Peyer's patch (tissue), 4 donors: ENCODE results near the gene TEX13A. TPM values are rescaled to one million over a fixed set of nuclear protein-coding genes. Genes with fewer than 3 reads are reported as not detected.
"Not testable (repeated sequence)": the region's sequence is repeated elsewhere in the genome, so short reads cannot be mapped to it uniquely, and the experiment has no call there.

Experiments used
- DNase-seq, 3 donors: peaks; one replicate each; pipeline ENCODE4 v3.0.0-alpha.2; 2017 to 2019
- H3K27ac ChIP-seq, 4 donors: fragments of 200-600 bp; sonication (generic); one replicate each; pipeline ENCODE4 v1.5.1; 2016 to 2019
- H3K27me3 ChIP-seq, 2 donors: fragments of 200-600 bp; sonication (generic); one replicate each; pipeline ENCODE4 v1.5.1; 2019
- H3K36me3 ChIP-seq, 3 donors: fragments of 200-600 bp; sonication (generic); one replicate each; pipeline ENCODE4 v1.5.1; 2016 to 2019
- H3K4me1 ChIP-seq, 4 donors: fragments of 200-600 bp; sonication (generic); one replicate each; pipeline ENCODE4 v1.5.1; 2016 to 2019
- H3K4me3 ChIP-seq, 4 donors: fragments of 200-600 bp; sonication (generic); 1 replicate in 3 of 4; 2 replicates in 1 of 4; pipeline ENCODE4 v1.5.1; 2016 to 2019; ENCODE audit warnings: mild to moderate bottlenecking in 1 of 4
- H3K9me3 ChIP-seq, 4 donors: fragments of 200-600 bp; sonication (generic); one replicate each; pipeline ENCODE4 v1.5.1; 2016 to 2019; ENCODE audit warnings: mild to moderate bottlenecking in 1 of 4
- POLR2A ChIP-seq, 2 donors: fragments of 450-650 bp; IDR thresholded peaks; one replicate each; pipeline ENCODE4 v1.5.1; 2017; ENCODE audit warnings: antibody characterized with exemption in 2 of 2, mild to moderate bottlenecking in 2 of 2, moderate library complexity in 2 of 2
- total RNA-seq, 4 donors: library from RNA; depleted of rRNA; stranded (reverse); fragments of >200 nt; gene quantifications; one replicate each; pipeline ENCODE4 v1.1.0, GENCODE V29; 2016
- TF ChIP-seq, protein P1 (sequence below), 6 experiments: fragments of 450-650 bp in 4 of 6; fragments of 200-600 bp in 2 of 6; sonication (generic) in 1 of 6; IDR thresholded peaks; one replicate each; pipeline ENCODE4 v1.5.1; 2017 to 2019; ENCODE audit warnings: antibody characterized with exemption in 6 of 6, mild to moderate bottlenecking in 3 of 6, moderate library complexity in 1 of 6

Gene TEX13A
- total RNA-seq, 4 donors from 2014 or later: not detected

DNA sequence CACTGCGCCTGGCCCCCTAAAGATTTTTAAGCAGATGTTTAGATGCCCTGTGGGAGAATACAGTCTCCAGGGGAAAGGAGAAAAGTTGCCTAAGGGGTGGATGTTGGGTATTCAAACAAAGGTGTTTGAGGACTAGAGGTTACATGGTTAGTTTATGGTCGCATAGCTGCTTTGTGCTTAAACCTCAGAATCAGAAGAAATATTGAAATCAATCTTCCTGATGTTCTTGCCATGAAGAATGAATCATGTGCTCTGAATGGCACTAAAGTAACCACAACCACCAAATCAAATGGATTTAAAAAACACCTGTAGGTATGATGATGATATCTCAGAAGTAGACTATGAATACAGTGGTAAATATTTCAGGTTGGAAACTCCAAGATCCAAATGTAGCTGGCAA is 42.7 kb upstream of the TEX13A start:
- Histone ChIP-seq H3K9me3 (no peaks in the 10 kb centered on the region), H3K36me3 (no peaks in the 10 kb centered on the region), H3K27ac (no peak overlapping the region), H3K4me3 (no peak overlapping the region), H3K4me1 (no peaks in the 10 kb centered on the region), H3K27me3 (no peaks in the 10 kb centered on the region)
- TF ChIP-seq, protein P1, sequence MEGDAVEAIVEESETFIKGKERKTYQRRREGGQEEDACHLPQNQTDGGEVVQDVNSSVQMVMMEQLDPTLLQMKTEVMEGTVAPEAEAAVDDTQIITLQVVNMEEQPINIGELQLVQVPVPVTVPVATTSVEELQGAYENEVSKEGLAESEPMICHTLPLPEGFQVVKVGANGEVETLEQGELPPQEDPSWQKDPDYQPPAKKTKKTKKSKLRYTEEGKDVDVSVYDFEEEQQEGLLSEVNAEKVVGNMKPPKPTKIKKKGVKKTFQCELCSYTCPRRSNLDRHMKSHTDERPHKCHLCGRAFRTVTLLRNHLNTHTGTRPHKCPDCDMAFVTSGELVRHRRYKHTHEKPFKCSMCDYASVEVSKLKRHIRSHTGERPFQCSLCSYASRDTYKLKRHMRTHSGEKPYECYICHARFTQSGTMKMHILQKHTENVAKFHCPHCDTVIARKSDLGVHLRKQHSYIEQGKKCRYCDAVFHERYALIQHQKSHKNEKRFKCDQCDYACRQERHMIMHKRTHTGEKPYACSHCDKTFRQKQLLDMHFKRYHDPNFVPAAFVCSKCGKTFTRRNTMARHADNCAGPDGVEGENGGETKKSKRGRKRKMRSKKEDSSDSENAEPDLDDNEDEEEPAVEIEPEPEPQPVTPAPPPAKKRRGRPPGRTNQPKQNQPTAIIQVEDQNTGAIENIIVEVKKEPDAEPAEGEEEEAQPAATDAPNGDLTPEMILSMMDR (IDR thresholded peaks at IDR 0.05): no peak
- no peak for TF ChIP-seq POLR2A (IDR thresholded peaks at IDR 0.05)
- DNase-seq: no peak

DNA sequence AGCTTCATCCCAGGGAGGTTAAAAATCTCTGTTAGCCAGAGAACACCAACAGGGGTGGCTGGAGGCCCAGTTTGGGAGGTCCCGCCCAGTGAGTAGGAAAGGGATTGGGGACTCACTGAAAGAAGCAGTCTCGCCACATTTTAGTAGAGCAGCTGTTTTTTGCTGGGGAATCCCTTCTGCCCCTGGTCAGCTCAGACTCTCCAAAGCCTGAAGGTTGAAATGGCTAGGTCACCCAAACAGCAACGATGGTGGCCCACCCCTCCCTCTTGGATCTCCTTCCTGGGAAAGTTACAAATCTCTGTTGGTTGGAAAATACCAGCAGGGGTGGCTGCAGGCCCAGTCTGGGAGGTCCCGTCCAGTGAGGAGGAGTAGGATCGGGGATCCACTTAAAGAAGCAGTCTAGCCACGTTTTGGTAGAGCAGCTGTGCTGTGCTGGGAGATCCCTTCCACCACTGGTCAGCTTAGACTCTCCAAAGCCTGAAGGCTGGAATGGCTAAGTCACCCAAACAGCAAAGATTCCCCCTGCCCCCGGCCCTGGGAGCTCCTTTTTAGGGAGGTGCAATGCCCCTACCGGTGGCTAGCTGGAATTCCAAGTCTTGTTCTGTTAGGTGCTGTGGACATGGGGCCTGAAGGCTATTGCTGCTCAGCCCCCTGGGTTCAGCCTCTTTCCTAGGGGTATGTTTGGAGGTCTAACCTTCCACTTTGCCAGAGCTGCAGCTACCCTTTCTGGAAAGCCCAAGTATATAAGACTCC is 40.0 kb upstream of the TEX13A start:
- TF ChIP-seq POLR2A (IDR thresholded peaks at IDR 0.05): no peak
- TF ChIP-seq, protein P1 (IDR thresholded peaks at IDR 0.05): no peak
- no peaks in the 10 kb centered on the region for H3K27me3 ChIP-seq
- no peak overlapping the region for H3K4me3 ChIP-seq
- no peak for DNase-seq
- H3K36me3 ChIP-seq: no peaks in the 10 kb centered on the region
- H3K9me3 ChIP-seq: no peaks in the 10 kb centered on the region
- no peak overlapping the region for H3K27ac ChIP-seq
- H3K4me1 ChIP-seq: no peaks in the 10 kb centered on the region

DNA sequence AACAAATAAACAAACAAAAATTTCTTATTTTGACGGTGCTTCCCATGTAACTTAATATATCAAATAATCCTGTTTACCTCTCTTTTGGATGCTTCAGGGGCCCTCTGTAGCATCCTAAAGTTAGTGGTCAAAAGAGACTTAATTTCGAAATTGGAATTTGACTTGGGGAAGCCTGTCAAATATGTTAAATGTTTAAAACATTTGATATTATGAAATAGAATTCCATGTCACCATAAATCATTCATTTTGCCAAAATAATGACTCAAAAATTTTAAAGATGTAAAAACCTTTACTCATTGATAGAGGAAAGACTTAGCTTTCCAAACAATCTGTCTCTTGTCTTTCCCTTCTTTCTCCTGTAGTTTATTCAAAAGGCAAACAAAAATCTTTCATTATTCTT is 20.6 kb upstream of the TEX13A start:
- no peak overlapping the region for H3K4me3 ChIP-seq
- H3K4me1 ChIP-seq: no peaks in the 10 kb centered on the region
- TF ChIP-seq POLR2A (IDR thresholded peaks at IDR 0.05): no peak
- TF ChIP-seq, protein P1 (IDR thresholded peaks at IDR 0.05): no peak
- H3K27ac ChIP-seq: no peak overlapping the region
- no peaks in the 10 kb centered on the region for H3K27me3 ChIP-seq
- no peaks in the 10 kb centered on the region for H3K36me3 ChIP-seq
- no peaks in the 10 kb centered on the region for H3K9me3 ChIP-seq
- DNase-seq: no peak

DNA sequence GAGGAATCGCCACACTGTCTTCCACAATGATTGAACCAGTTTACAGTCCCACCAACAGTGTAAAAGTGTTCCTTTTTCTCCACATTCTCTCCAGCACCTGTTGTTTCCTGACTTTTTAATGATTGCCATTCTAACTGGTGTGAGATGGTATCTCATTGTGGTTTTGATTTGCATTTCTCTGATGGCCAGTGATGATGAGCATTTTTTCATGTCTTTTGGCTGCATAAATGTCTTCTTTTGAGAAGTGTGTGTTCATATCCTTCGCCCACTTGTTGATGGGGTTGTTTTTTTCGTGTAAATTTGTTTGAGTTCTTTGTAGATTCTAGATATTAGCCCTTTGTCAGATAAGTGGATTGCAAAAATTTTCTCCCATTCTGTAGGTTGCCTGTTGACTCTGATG is 16.9 kb upstream of the TEX13A start:
- H3K4me1 ChIP-seq, DNase-seq, H3K36me3 ChIP-seq, H3K9me3 ChIP-seq, H3K4me3 ChIP-seq, H3K27me3 ChIP-seq, H3K27ac ChIP-seq: not testable (repeated sequence)

DNA sequence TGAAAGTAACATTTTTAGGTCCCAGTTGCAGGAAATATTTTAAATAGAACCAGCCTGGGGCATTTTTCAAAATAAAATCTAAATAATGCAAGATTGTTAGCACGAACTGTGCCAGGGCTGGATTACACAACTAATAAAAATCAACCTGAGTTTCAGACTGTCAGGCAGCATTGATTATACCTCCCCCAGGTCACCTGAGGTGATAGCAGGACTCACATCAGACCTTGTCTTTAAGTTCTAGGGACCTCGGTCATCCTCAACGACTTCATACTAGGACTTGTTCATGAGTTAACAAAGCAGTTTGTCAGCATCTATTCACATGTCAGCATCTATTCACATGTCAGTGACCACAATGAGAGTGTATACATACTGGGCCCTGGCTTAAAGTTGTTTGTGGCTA is 8.7 kb upstream of the TEX13A start:
- no peak for TF ChIP-seq POLR2A (IDR thresholded peaks at IDR 0.05)
- TF ChIP-seq, protein P1 (IDR thresholded peaks at IDR 0.05): no peak
- Histone ChIP-seq H3K9me3 (no peaks in the 10 kb centered on the region), H3K27ac (no peak overlapping the region), H3K4me1 (no peaks in the 10 kb centered on the region), H3K27me3 (no peaks in the 10 kb centered on the region), H3K36me3 (no peaks in the 10 kb centered on the region), H3K4me3 (no peak overlapping the region)
- no peak for DNase-seq

DNA sequence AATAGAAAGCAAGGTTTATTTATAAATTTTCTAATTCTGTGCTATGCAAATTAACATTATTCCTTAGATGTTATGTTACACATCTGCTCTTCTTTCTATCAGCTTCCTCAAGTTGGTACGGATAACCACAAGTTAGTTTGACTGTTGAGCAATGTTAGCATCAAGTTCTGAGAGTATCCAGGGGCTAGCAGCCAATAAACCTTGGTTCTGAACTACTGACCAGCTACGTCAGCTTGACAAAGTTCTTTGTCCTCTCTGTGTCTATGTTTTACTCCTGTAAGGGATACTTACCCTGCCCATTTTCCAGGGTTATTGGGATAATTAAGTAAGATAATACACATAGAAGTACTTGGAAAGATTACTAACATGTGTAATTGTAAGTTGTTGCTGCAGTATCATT is 8.1 kb upstream of the TEX13A start:
- Histone ChIP-seq H3K36me3 (no peaks in the 10 kb centered on the region), H3K27ac (no peak overlapping the region), H3K27me3 (no peaks in the 10 kb centered on the region), H3K9me3 (no peaks in the 10 kb centered on the region), H3K4me3 (no peak overlapping the region), H3K4me1 (no peaks in the 10 kb centered on the region)
- TF ChIP-seq, protein P1 (IDR thresholded peaks at IDR 0.05): no peak
- TF ChIP-seq POLR2A (IDR thresholded peaks at IDR 0.05): no peak
- DNase-seq: no peak
